Measurements from ENCODE around the gene BBX.

Gene BBX

GRCh38 chr3:107701299-107701698 is 178.5 kb downstream of the BBX start:
- TF ChIP-seq, protein P1, sequence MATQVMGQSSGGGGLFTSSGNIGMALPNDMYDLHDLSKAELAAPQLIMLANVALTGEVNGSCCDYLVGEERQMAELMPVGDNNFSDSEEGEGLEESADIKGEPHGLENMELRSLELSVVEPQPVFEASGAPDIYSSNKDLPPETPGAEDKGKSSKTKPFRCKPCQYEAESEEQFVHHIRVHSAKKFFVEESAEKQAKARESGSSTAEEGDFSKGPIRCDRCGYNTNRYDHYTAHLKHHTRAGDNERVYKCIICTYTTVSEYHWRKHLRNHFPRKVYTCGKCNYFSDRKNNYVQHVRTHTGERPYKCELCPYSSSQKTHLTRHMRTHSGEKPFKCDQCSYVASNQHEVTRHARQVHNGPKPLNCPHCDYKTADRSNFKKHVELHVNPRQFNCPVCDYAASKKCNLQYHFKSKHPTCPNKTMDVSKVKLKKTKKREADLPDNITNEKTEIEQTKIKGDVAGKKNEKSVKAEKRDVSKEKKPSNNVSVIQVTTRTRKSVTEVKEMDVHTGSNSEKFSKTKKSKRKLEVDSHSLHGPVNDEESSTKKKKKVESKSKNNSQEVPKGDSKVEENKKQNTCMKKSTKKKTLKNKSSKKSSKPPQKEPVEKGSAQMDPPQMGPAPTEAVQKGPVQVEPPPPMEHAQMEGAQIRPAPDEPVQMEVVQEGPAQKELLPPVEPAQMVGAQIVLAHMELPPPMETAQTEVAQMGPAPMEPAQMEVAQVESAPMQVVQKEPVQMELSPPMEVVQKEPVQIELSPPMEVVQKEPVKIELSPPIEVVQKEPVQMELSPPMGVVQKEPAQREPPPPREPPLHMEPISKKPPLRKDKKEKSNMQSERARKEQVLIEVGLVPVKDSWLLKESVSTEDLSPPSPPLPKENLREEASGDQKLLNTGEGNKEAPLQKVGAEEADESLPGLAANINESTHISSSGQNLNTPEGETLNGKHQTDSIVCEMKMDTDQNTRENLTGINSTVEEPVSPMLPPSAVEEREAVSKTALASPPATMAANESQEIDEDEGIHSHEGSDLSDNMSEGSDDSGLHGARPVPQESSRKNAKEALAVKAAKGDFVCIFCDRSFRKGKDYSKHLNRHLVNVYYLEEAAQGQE (IDR thresholded peaks at IDR 0.05; ENCODE audit: insufficient read depth in 1 of 2, low read depth in 2 of 2, low read length in 2 of 2), result no peak
- no peak for TF ChIP-seq FOXP2 (optimal IDR thresholded peaks at IDR 0.05; ENCODE audit: borderline replicate concordance, extremely low read depth, extremely low read length, insufficient read depth)
- no peak for TF ChIP-seq TAF1 (IDR thresholded peaks at IDR 0.05; ENCODE audit: borderline replicate concordance, insufficient read depth, low read length)
- no peak for TF ChIP-seq SIN3A (IDR thresholded peaks at IDR 0.05; ENCODE audit: borderline replicate concordance, insufficient read depth, low read length)
- no peak for TF ChIP-seq POLR2AphosphoS5 (IDR thresholded peaks at IDR 0.05; ENCODE audit: low read depth, low read length)

DNA sequence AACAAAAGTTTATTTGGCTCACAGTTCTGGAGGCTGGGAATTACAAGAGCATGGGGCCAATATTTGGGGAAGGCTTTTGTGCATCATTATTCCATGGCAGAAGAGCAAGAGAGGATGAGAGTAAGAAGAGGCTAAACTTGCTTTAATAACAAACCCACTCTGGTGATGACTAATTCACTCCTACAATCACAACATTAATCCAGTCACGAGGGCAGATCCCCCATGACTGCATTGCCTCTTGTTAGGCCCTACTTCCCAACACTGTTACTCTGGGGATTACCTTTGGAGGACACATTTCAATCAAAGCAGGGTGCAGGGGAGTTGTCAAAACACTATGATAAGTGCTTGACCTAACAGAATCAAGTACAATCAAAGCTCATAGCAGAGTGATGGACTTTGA is 181.7 kb downstream of the BBX start:
- TF ChIP-seq POLR2AphosphoS5 (IDR thresholded peaks at IDR 0.05; ENCODE audit: low read depth, low read length) (no peak), FOXP2 (optimal IDR thresholded peaks at IDR 0.05; ENCODE audit: borderline replicate concordance, extremely low read depth, extremely low read length, insufficient read depth) (no peak), SIN3A (IDR thresholded peaks at IDR 0.05; ENCODE audit: borderline replicate concordance, insufficient read depth, low read length) (no peak), TAF1 (IDR thresholded peaks at IDR 0.05; ENCODE audit: borderline replicate concordance, insufficient read depth, low read length) (no peak)
- TF ChIP-seq, protein P1 (IDR thresholded peaks at IDR 0.05; ENCODE audit: insufficient read depth in 1 of 2, low read depth in 2 of 2, low read length in 2 of 2), result no peak

- TF ChIP-seq FOXP2 (optimal IDR thresholded peaks at IDR 0.05; ENCODE audit: borderline replicate concordance, extremely low read depth, extremely low read length, insufficient read depth) (no peak), SIN3A (IDR thresholded peaks at IDR 0.05; ENCODE audit: borderline replicate concordance, insufficient read depth, low read length) (no peak), POLR2AphosphoS5 (IDR thresholded peaks at IDR 0.05; ENCODE audit: low read depth, low read length) (no peak), TAF1 (IDR thresholded peaks at IDR 0.05; ENCODE audit: borderline replicate concordance, insufficient read depth, low read length) (no peak)
- TF ChIP-seq, protein P1 (IDR thresholded peaks at IDR 0.05; ENCODE audit: insufficient read depth in 1 of 2, low read depth in 2 of 2, low read length in 2 of 2), result no peak
Observed at GRCh38 chr3:107705046-107705445, 182.3 kb downstream of the BBX start.

- TF ChIP-seq TAF1 (IDR thresholded peaks at IDR 0.05; ENCODE audit: borderline replicate concordance, insufficient read depth, low read length) (no peak), POLR2AphosphoS5 (IDR thresholded peaks at IDR 0.05; ENCODE audit: low read depth, low read length) (no peak)
- TF ChIP-seq, protein P1 (IDR thresholded peaks at IDR 0.05; ENCODE audit: insufficient read depth in 1 of 2, low read depth in 2 of 2, low read length in 2 of 2), result no peak
Observed at GRCh38 chr3:107710851-107711250, 188.1 kb downstream of the BBX start.

GRCh38 chr3:107716734-107717133 is 194.0 kb downstream of the BBX start:
- TF ChIP-seq POLR2AphosphoS5 (IDR thresholded peaks at IDR 0.05; ENCODE audit: low read depth, low read length), result no peak
- no peak for TF ChIP-seq SIN3A (IDR thresholded peaks at IDR 0.05; ENCODE audit: borderline replicate concordance, insufficient read depth, low read length)
- no peak for TF ChIP-seq TAF1 (IDR thresholded peaks at IDR 0.05; ENCODE audit: borderline replicate concordance, insufficient read depth, low read length)
- no peak for TF ChIP-seq FOXP2 (optimal IDR thresholded peaks at IDR 0.05; ENCODE audit: borderline replicate concordance, extremely low read depth, extremely low read length, insufficient read depth)
- TF ChIP-seq, protein P1 (IDR thresholded peaks at IDR 0.05; ENCODE audit: insufficient read depth in 1 of 2, low read depth in 2 of 2, low read length in 2 of 2), result no peak

Measured in PFSK-1 (cell line).